Parathyroid adenoma (tissue), 2 donors: ENCODE results near the gene PPP1R9B.

Experiments used
- H2AFZ ChIP-seq: fragments of 300-600 bp; sonication (generic); one replicate; pipeline ENCODE4 v1.7.0; 2017; ENCODE audit warnings: antibody characterized with exemption, mild to moderate bottlenecking
- H3K27ac ChIP-seq: fragments of 300-600 bp; sonication (generic); one replicate; pipeline ENCODE4 v1.7.0; 2017
- H3K27me3 ChIP-seq: fragments of 300-600 bp; sonication (generic); one replicate; pipeline ENCODE4 v1.7.0; 2017; ENCODE audit warnings: low read length; ENCODE audit not compliant: control insufficient read depth, insufficient read depth
- H3K36me3 ChIP-seq: fragments of 300-600 bp; sonication (generic); one replicate; pipeline ENCODE4 v1.7.0; 2017; ENCODE audit warnings: low read length; ENCODE audit not compliant: control insufficient read depth, insufficient read depth
- H3K4me1 ChIP-seq: fragments of 300-600 bp; sonication (generic); one replicate; pipeline ENCODE4 v1.7.0; 2017; ENCODE audit warnings: control low read depth
- H3K4me2 ChIP-seq: fragments of 300-600 bp; sonication (generic); one replicate; pipeline ENCODE4 v1.7.0; 2017; ENCODE audit warnings: low read length
- H3K4me3 ChIP-seq: fragments of 300-600 bp; sonication (generic); one replicate; pipeline ENCODE4 v1.7.0; 2017; ENCODE audit warnings: low read depth, low read length
- H3K79me2 ChIP-seq: fragments of 300-600 bp; sonication (generic); one replicate; pipeline ENCODE4 v1.7.0; 2017; ENCODE audit warnings: control low read depth
- H3K9ac ChIP-seq: fragments of 300-600 bp; sonication (generic); one replicate; pipeline ENCODE4 v1.7.0; 2017; ENCODE audit warnings: mild to moderate bottlenecking
- H3K9me3 ChIP-seq: fragments of 300-600 bp; sonication (generic); one replicate; pipeline ENCODE4 v1.7.0; 2017; ENCODE audit warnings: low read length; ENCODE audit not compliant: control insufficient read depth
- CTCF ChIP-seq: fragments of 300-600 bp; sonication (generic); IDR thresholded peaks from one replicate; pipeline ENCODE4 v1.7.0; 2017; ENCODE audit warnings: antibody characterized with exemption, mild to moderate bottlenecking
- donor health status: primary hyperparathyroidism.

Gene PPP1R9B

GRCh38 chr17:50151041-50151936, 812 bp upstream of the PPP1R9B start:
- no peaks in the 10 kb centered on the region for H3K9me3 ChIP-seq
- peak overlapping the region; percentile 63 for H3K27ac ChIP-seq
- H3K4me2 ChIP-seq, result peak overlapping the region; percentile 85
- H3K4me3 ChIP-seq, result peak overlapping the region; percentile 71
- no peak overlapping the region for H3K9ac ChIP-seq
- H3K4me1 ChIP-seq, result peaks cover 20% of the 10 kb centered on the region
- no peaks in the 10 kb centered on the region for H3K27me3 ChIP-seq
- peak overlapping the region; percentile 73 for H2AFZ ChIP-seq
- peak; percentile 60 for TF ChIP-seq CTCF
- H3K36me3 ChIP-seq, result no peaks in the 10 kb centered on the region
- H3K79me2 ChIP-seq, result peaks cover 4% of the 10 kb centered on the region

GRCh38 chr17:50149417-50150353, 792 bp downstream of the PPP1R9B start:
- Histone ChIP-seq H3K9me3 (no peaks in the 10 kb centered on the region), H3K9ac (peak overlapping the region; percentile 67), H3K27me3 (no peaks in the 10 kb centered on the region), H2AFZ (peak overlapping the region; percentile 73), H3K79me2 (peaks cover 4% of the 10 kb centered on the region), H3K36me3 (no peaks in the 10 kb centered on the region), H3K4me3 (peak overlapping the region; percentile 71), H3K4me2 (peak overlapping the region; percentile 66), H3K27ac (peak overlapping the region; percentile 24), H3K4me1 (peaks cover 20% of the 10 kb centered on the region)
- TF ChIP-seq CTCF, result peak; percentile 14

GRCh38 chr17:50149091-50149416, 1.4 kb downstream of the PPP1R9B start:
- H3K4me1 ChIP-seq, result peaks cover 20% of the 10 kb centered on the region

More at GRCh38 chr17:50149091-50149416, 1.4 kb downstream of the PPP1R9B start:
- peaks cover 4% of the 10 kb centered on the region for H3K79me2 ChIP-seq
- no peaks in the 10 kb centered on the region for H3K9me3 ChIP-seq
- no peaks in the 10 kb centered on the region for H3K36me3 ChIP-seq
- H3K27me3 ChIP-seq, result no peaks in the 10 kb centered on the region
- H3K27ac ChIP-seq, result peak overlapping the region; percentile 24
- H3K4me3 ChIP-seq, result peak overlapping the region; percentile 71
- H3K4me2 ChIP-seq, result peak overlapping the region; percentile 66
- peak overlapping the region; percentile 48 for H2AFZ ChIP-seq
- TF ChIP-seq CTCF, result no peak
- peak overlapping the region; percentile 67 for H3K9ac ChIP-seq
